GM21528 (cell line): ENCODE data around the gene NFKB2.

Experiments
- ATAC-seq: cut with Tn5 transposase; IDR thresholded peaks from one replicate; pipeline ENCODE4 v1.9.1; 2021; ENCODE audit warnings: mild to moderate bottlenecking, moderate library complexity; ENCODE audit not compliant: unreplicated experiment, low FRiP score

NFKB2 gene

DNA sequence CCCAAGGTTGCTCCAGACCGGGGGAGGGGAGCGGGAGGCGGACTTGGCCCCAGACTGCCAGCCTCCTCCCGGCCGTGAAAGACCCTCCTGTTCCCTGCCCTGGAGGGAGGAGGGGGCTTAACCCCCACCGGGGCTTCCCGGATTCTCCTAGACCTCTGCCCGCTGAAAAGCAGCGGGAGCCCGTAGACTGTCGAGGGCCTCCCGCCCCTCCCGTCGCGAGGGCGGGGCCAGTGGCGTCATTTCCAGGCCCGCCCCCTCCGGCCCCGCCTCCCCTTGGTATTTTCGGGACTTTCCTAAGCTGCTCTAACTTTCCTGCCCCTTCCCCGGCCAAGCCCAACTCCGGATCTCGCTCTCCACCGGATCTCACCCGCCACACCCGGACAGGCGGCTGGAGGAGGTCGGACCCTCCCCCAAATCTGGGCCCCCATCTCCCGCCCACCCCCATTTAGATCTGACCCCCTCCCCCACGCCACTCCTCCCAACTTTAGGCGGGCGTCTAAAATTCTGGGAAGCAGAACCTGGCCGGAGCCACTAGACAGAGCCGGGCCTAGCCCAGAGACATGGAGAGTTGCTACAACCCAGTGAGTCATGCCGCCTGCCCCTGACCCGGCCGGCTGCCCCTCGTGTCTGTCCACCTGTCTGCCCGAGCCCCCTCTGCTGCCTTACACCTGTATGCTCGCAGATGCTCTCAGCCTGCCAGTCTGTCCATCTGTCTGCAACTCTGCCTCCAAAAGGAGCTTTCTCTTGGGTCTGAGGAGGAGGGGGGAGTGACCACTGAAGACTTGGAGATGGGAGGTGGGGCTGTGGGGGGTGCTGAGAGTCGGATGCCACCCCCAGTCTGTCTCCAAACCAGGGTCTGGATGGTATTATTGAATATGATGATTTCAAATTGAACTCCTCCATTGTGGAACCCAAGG, at the start of gene NFKB2:
Gene NFKB2 (plus strand): TSS at position 306 of the 917 bp plus-strand sequence. CDS start 255 bp downstream, at position 561.
- ATAC-seq, result peak; percentile 35

- no peak for ATAC-seq
Measured at GRCh38 chr10:102347236-102347828, 48.2 kb upstream of the NFKB2 start.

DNA sequence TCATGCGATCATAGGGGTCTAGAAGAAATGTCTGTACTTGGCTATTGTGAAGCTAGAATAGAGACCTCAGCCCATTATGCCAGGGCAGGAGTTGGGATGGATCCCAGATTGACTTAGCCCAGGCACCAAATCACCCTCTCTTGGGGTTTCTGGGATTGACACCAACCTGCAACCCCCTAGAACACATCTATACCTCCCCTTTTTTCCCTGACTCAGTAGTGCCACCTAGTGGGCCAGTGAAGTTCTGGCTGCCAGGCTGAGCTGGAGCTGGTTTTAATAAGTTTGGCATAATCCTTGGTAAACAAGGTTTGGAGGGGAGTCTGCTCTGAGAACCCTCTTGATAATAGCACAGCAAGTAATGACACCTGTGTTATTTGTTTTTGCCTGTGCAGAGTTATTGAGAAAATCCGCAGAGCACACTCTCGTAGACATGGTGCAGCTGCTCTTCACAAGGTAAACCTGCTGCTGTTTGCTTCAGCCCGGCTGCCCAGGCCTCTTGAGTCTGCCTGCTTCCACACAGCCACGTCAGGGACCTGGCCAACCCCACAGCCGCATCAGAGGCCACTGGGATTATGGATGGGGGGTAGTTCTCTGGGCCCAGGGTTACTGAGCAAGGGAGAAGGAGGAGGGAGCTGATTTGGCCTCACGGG, 43.3 kb upstream of the NFKB2 start:
- ATAC-seq, result no peak

GRCh38 chr10:102354451-102354850, 41.1 kb upstream of the NFKB2 start:
- no peak for ATAC-seq

DNA sequence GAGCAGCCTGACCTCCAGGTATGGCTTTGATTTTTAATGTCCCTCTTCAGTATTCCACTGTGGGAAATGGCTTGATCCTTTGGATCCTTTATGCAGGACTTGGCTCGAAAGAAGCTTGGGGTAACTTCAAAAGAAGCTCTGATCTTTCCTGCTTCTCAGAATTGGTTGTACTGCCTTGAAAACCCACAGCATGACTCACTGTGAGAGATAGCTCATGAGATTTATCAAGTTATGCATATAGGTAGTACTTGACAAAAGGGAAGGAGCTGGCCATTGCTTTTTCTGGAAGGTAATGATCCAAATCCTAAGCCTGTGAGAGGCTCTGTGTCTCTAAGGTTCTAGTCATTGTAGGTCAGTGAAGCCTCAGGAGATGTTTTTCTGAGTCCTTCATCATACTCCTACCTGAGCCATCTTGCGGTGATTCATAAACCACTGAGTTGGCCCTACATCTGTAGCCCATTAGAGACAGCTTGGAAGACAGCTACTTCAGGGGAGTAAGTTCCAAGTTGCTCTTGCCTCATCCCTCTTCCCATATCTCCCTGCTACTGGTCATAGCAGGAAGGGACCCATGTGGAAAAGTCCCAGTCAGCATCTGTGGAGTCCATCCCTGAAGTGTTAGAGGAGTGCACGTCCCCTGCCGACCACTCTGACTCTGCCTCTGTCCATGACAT, 36.7 kb upstream of the NFKB2 start:
- no peak for ATAC-seq

GRCh38 chr10:102367441-102367840, 28.1 kb upstream of the NFKB2 start:
- no peak for ATAC-seq

DNA sequence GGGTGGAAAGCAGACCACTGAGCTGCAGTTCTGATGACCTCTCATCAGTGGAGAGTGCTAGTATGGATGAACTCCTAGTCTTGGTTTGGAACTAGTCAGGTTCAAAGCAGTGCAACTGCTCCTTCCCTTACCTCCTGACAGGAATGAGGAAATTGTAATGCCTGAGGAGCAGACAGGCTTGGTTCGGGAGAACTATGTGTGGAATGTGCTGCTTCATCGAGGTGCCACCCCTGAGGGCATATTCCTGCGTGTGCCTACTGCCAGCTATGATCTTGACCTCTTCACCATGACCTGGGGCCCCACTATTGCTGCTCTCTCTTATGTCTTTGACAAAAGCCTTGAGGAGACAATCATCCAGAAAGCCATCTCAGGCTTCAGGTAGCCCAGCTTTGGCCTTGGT, 27.4 kb upstream of the NFKB2 start:
- ATAC-seq, result no peak

DNA sequence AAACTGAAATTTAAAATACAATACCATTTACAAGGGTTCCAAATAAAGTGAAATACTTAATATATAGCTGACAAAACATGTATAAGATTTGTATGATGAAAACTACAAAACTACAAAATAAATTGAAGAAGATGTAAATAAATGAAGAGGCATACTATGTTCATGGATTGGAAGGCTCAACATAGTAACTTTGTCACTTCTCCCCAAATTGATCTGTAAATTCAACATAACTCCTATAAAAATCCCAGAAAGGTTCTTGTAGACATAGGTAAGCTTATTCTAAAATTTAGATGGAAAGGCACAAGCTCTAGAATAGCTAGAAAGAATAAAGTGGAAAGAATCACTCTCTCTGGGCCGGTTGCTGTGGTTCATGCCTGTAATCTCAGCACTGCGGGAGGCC, 24.2 kb upstream of the NFKB2 start:
- ATAC-seq, result no peak

DNA sequence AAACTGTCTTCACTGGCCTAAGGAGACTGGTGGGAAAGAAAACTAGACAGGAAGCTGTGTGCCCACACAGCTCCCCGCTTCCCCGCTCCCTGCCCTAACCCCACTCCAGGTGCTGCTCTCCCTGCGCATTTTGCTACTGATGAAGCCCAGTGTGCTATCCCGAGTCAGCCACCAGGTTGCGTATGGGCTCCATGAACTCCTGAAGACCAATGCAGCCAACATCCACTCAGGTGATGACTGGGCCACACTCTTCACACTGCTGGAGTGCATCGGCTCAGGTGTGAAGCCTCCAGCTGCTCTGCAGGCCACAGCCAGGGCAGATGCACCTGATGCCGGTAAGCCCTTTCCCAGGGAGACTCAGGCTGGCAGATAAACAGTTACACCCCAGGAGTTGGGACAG, 20.3 kb upstream of the NFKB2 start:
- no peak for ATAC-seq

GRCh38 chr10:102375867-102376266, 19.6 kb upstream of the NFKB2 start:
- no peak for ATAC-seq

- no peak for ATAC-seq
Measured at GRCh38 chr10:102376901-102377300, 18.6 kb upstream of the NFKB2 start.

DNA sequence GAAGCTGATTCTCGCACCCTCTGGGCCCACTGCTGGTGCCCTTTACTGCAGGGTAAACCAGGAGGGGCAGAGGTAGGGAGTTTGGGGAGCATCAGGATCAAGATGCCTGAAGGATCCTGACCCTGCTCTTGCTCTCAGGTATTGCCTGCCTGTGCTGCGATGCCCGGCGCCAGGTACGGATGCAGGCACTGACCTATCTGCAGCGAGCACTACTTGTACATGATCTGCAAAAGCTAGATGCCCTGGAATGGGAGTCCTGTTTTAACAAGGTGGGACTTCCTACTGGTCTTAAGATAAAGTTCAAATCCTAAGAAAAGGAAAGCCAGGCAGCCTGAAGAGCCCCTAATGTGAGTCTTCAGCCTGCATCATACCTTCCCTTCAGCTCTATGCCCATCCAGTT, 16.1 kb upstream of the NFKB2 start:
- ATAC-seq, result no peak

DNA sequence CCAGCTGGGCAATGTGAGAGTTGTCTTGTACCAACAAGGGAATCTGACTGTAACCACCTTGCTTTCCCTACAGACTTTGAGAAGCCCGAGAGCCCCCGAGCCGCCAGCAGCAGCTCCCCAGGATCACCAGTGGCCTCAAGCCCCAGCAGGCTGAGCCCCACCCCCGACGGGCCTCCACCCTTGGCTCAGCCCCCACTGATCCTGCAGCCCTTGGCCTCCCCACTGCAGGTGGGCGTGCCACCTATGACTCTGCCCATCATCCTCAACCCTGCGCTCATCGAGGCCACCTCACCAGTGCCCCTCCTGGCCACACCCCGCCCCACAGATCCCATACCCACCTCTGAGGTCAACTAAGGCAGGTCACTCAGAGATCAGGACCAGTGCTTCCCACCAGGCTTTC, 13.5 kb upstream of the NFKB2 start:
- ATAC-seq, result no peak

DNA sequence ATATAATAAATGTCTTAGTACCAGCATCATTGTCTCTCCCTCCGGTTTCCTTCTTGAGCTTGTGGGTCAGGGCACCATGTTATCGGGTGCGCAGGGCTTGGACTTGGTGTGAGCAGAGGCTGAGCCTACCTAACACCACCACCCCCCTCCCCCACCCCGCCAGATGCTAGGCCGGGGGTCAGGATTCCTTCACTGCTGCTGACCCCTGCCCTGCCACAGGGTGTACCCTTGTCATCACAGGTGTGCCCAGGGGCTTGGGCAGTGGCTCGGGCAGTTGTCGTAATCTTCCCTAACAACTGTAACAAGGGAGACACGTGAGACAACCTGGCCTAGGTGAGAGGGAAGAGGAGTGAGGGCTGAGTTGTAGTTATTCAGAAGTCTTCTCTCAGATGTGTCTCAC, 12.6 kb upstream of the NFKB2 start:
- ATAC-seq, result no peak

GRCh38 chr10:102384053-102384452, 11.5 kb upstream of the NFKB2 start:
- ATAC-seq, result no peak

DNA sequence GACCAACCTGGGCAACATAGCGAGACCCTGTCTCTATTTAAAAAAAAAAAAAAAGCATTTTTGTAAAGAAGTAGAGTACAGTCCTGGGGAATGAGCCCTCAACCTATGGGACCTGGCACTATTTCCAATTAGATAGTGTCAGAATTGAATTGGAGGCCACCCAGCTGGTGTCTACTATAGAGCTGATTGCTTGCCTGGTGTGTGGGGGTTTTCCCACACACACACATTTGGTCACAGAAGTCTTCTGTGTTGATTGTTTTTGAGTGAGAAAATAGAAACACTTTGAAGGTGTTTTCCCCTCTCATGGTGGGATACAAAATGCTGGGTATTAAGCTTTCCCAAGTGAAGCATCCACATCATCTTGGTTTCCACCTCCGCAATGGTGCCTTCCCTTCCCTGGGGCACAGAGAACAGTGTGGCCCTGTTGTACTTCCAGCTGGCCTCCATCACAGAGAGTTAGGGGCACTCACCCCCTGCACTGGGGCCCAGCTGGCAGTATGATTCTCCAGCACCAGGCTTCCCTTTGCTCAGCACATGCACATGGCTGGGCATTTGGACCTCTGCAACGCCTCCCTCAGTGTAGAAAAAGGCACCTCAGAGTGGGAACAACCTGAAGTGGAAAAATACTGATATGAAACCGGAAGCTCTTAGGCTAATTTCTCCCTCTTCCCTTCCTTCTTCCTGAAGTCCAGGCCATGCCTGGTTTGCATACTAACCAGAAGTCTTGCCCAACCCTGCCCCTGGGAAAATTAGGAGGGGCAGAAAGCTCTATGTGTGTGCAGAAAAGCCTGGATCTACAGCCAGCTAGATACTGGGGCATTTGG, 10.7 kb upstream of the NFKB2 start:
- ATAC-seq, result no peak

DNA sequence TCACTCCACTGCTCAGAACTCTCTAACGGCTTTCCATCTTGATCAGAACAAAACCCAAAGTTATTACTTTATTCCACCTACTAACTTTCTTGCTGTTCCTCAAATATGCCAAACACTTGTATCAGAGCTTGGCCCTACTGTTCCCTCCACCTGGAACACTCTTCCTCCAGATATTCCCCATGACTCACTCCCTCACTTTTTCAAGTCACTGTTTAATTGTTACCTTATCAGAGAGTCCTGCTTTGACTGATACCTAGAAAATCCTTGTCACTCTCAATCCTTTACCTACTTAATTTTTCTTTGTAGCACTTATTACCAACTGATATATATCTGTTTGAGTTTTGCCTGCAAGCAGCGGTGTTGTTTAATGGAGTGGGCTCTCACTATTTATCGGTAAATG, 5.6 kb upstream of the NFKB2 start:
- no peak for ATAC-seq

GRCh38 chr10:102392306-102392705, 3.2 kb upstream of the NFKB2 start:
- no peak for ATAC-seq

GRCh38 chr10:102393411-102394078, 2.0 kb upstream of the NFKB2 start:
- ATAC-seq, result no peak
